Neuron (in vitro differentiated cells): ENCODE measurements around the gene VWA3B.
A peak's percentile ranks its signal among the peaks of the same experiment; 100 is the strongest.
"Not testable (repeated sequence)": the region's sequence is repeated elsewhere in the genome, so short reads cannot be mapped to it uniquely, and the experiment has no call there.

ENCODE experiments used
- H2AFZ ChIP-seq: one replicate; pipeline ENCODE4 v1.6.1; 2013; ENCODE audit warnings: low read depth, mild to moderate bottlenecking, inconsistent platforms, low read length, moderate library complexity
- H3K27me3 ChIP-seq: one replicate; pipeline ENCODE4 v1.6.1; 2013; ENCODE audit warnings: low read length; ENCODE audit not compliant: insufficient read depth
- H3K36me3 ChIP-seq: one replicate; pipeline ENCODE4 v1.6.1; 2013; ENCODE audit warnings: low read length; ENCODE audit not compliant: insufficient read depth
- H3K4me1 ChIP-seq: one replicate; pipeline ENCODE4 v1.6.1; 2013; ENCODE audit warnings: low read length; ENCODE audit not compliant: insufficient read depth
- H3K4me3 ChIP-seq: 2 replicates; pipeline ENCODE4 v1.5.1; 2013; ENCODE audit warnings: mild to moderate bottlenecking, low read length, moderate library complexity
- H3K9me3 ChIP-seq: one replicate; pipeline ENCODE4 v1.6.1; 2013; ENCODE audit warnings: low read length

VWA3B gene, protein sequence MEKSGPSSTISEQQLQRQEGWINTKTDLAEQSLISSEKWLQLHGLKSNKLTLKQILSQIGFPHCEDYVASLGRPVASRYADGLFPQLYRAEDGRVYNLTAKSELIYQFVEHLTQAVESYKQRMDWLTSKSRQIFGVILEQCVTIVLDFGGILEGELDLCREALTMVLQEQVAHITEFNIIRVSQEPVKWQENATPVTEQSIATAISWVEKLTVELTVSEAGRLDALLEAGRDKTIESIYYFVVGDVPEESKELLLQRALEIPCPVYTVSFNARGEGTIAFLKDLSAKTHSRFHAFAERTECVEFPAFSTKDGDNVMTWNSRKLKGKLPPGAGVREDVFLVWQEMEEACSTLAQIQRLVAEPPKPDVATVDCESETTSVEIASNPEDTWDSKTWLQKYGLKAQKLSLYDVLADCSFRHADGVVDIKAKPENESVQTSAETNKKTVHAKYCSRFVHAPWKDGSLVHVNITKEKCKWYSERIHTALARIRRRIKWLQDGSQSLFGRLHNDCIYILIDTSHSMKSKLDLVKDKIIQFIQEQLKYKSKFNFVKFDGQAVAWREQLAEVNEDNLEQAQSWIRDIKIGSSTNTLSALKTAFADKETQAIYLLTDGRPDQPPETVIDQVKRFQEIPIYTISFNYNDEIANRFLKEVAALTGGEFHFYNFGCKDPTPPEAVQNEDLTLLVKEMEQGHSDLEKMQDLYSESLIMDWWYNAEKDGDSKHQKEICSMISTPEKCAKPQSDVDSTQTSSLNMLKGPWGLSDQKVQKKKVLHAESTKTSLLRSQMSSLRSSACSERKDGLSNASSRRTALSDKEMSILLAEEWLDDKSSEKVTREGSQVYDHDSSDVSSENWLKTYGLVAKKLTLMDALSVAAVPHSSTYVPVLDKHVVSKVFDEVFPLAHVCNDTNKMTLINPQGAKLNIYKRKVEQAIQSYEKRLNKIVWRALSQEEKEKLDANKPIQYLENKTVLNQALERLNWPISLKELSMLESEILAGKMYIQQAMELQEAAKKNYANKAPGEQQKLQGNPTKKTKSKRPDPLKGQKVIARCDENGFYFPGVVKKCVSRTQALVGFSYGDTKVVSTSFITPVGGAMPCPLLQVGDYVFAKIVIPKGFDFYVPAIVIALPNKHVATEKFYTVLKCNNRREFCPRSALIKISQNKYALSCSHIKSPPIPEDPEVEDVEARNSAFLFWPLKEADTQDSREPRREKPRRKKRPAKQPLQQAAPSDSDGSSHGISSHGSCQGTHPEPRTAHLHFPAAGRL (N-terminal part only)

DNA sequence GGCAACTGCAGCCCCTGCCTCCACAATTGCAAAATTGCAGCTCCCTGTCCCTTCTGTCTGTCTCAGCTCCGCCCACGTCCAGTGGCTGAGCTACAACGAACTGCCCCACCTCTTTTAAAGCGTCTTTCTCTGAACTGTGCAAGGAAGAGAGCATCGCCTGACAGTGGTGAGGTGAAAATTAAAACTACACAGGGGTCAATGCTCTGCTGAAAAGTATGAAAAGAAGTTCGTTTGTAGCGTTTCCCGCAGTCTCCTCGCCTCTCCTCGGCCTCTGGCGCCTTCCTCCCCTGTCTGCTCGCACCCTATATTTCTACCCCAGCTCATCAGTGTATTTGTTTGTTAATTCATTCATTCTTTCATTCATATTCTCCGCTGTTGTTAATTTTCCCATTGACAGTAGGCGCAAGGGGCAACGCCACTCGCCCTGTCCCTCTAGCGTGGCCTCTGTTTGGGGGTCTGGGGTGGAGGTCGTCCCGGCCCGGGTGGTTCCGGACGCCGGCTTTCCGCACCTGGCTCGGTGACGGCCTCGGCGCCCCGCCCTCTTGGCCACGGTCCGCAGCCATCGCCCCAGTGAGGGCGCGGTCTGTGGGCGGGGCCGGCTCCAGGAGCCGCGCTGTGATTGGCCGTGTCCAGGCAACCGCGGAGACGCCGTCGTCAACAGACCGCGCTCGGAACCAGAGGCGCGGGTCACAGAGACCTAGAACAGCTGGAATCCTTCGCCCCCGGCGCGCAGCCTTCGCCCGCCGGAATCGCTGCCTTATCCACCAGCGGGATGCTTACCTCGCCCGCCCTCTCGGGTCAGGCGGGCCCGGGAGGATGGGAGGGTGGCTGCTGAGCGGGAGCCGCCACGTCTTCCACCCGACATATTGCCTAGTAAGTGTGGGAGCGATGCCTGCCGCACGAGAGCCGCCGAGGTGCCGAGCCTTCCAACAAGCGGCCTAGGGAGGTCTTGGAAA is at the start of gene VWA3B:
Gene VWA3B, plus strand, starts transcription at position 677 of the 956 bp plus-strand sequence. CDS start 5,926 bp downstream, outside the sequence.
- Histone ChIP-seq H3K36me3 (no peaks in the 10 kb centered on the region), H3K4me1 (peaks cover 7% of the 10 kb centered on the region), H3K9me3 (no peaks in the 10 kb centered on the region), H2AFZ (peak within 1 kb of the TSS; percentile 81), H3K4me3 (peak within 1 kb of the TSS; percentile 43), H3K27me3 (peaks cover 33% of the 10 kb centered on the region)

DNA sequence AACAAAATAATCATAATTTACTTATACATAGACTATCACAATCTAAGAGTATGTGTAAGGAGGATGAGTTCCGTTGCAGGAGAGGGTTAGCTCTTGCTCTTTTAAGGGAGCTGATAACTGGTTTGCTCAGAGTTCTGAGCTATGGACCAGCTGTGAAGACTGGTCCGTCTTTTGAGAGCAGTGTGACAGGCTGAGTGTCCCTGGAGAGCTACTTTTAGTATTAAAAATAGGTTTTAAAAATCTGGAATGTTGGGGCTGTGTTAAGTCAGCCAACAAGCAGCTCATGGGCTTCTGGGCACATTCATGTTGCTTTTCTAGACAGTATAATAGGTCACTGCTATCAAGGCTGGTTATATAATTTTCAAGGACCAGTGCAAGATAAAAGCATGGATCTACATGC is 49.8 kb upstream of the VWA3B start:
- Histone ChIP-seq H3K9me3 (no peaks in the 10 kb centered on the region), H3K4me1 (no peaks in the 10 kb centered on the region), H3K36me3 (no peaks in the 10 kb centered on the region), H3K4me3 (no peak overlapping the region), H2AFZ (no peak overlapping the region), H3K27me3 (peaks cover 2% of the 10 kb centered on the region)

DNA sequence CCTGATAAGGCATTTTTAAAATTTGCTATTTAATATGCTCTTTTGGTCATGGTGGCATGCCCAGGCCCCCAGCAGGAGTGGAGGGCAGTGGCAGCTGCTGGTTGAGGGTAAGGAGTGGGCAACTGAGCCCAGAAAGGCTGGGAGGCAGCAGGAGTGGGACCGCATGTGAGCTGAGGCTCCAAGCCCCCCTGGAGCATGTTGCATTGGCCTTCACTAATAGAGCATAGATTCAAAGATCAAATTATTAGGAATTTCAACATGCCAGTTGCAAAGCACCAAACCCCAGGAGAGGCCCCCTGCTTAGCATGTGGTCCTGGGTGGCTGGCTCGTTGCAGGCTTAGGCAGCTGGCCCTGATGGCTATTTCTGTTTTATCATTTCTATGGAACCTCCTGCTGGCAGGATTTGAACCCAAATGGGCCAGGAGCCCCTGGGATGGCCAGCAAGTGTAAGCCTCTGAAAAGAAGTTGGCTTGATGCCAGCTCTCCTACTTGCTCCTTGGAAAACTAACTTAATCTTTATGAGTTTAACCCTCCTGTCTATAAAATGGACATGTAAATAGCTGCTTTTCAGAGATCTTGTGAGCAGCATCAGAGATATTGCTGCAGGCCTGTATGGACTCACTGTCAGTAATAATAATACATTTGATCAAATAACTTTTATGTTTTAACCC is 49.2 kb upstream of the VWA3B start:
- no peaks in the 10 kb centered on the region for H3K36me3 ChIP-seq
- no peaks in the 10 kb centered on the region for H3K9me3 ChIP-seq
- H3K27me3 ChIP-seq, result peaks cover 2% of the 10 kb centered on the region
- H3K4me3 ChIP-seq, result no peak overlapping the region
- H2AFZ ChIP-seq, result no peak overlapping the region
- no peaks in the 10 kb centered on the region for H3K4me1 ChIP-seq

DNA sequence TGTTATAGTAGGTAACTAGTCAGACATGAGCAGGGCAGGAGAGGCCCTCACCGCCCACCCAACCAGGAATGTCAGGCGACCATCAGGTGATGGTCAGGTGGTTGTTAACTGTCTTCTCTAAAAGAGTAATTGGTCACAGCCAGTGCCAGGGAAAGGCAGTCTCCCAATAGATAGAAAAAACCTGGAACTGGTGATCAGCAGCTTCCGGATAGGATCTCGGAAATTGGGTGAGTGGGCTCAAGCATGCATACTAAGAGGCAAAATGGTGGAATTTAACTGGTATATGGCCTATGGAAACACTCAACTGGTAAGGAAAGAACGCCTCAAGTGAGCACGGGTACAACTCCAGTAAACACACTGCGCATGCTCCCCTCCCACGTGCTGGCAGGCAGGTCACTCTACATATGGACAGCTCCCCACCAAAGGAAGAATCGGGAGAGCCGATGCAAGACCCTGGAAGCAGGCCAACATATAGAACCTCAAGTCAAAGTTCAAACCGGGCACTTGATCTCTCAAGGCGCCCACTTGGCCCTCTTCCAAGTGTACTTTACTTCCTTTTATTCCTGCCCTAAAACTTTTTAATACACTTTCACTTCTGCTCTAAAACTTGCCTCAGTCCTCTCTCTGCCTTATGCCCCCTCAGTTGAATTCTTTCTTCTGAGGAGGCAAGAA is 47.7 kb upstream of the VWA3B start:
- Histone ChIP-seq H3K27me3 (peaks cover 2% of the 10 kb centered on the region), H2AFZ (no peak overlapping the region), H3K36me3 (no peaks in the 10 kb centered on the region), H3K4me1 (no peaks in the 10 kb centered on the region), H3K9me3 (no peaks in the 10 kb centered on the region), H3K4me3 (no peak overlapping the region)

DNA sequence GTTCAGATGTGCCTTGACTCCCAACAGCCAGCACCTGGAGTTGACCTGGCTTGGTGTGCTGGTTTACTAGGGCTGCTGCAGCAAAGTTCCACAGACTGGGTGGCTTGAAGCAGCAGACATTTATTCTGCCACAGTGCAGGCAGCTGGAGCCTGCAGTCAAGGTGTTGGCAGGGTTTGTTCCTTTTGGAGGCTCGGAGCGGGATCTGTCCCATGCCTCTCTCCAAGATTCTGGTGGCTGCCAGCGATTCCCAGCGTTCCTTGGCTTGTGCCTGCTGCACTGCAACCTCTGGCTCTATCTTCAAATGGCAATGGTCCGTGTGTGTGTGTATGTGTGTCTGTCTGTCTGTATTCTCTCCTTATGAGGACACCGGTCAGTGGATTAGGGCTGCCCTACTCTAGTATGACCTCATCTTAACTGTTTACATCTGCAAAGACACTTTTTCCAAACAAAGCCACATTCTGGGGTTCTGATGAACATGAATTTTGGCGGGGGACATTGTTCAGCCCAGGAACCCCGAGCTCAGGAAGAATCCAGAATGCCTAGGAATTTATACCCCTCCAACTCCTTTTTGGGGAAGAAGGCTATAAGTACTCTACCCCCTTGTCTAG is 46.5 kb upstream of the VWA3B start:
- H3K27me3 ChIP-seq, result peaks cover 2% of the 10 kb centered on the region
- no peaks in the 10 kb centered on the region for H3K36me3 ChIP-seq
- no peaks in the 10 kb centered on the region for H3K4me1 ChIP-seq
- no peak overlapping the region for H3K4me3 ChIP-seq
- no peaks in the 10 kb centered on the region for H3K9me3 ChIP-seq
- H2AFZ ChIP-seq, result no peak overlapping the region

DNA sequence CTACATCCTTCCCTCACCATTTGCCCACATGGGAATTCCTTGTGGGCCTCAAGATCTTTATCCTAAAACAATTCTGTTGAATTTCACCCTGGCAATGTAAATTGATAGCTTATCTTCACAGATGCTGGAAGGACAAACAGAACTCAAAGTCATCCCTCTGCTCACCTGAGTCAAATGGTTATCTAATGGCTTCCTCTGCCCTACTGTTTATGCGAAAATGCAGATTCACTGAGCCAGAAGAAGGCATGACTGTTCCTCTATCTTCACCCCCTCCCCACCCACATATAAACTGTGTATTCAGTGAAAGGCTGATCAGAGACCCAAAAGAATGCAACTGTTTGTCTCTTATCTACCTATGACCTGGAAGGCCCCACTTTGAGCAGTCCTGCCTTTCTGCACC is 43.9 kb upstream of the VWA3B start:
- Histone ChIP-seq H2AFZ (no peak overlapping the region), H3K27me3 (peaks cover 3% of the 10 kb centered on the region), H3K4me3 (no peak overlapping the region), H3K4me1 (no peaks in the 10 kb centered on the region), H3K9me3 (no peaks in the 10 kb centered on the region), H3K36me3 (no peaks in the 10 kb centered on the region)

DNA sequence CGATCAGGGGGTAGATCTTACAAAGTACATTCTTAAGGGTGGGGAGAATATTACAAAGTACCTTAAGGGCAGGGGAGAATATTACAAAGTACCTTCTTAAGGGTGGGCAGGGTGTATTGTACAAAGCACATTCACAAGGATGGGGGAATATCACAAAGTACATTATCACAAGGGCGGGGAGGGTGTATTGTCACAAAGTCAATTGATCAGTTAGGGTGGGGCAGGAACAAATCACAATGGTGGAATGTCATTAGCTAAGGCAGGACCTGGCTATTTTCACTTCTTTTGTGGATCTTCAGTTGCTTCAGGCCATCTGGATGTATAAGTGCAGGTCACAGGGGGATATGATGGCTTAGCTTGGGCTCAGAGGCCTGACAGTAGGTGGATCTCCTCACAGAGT is 42.2 kb upstream of the VWA3B start:
- not testable (repeated sequence) for H3K4me1 ChIP-seq, H3K36me3 ChIP-seq, H3K27me3 ChIP-seq, H3K4me3 ChIP-seq, H3K9me3 ChIP-seq, H2AFZ ChIP-seq

DNA sequence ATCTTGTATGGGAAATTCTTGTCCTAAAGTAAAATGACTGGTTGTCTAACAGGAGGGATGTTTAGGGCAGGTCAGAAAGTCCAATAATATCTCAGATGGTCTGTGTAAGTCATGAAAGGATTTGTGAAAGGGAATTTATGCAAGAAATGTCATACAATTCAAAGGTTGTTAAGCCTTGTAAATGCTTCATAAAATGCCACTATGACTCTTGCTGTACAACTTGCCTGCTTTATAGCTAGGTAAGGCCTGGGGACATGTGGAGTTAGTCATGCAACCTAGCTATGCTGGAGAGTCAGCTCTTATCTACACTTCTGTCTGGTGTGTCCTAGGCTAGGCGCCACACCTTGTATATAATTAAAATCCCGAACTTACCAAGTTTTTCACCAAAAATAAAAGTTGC is 36.9 kb upstream of the VWA3B start:
- peaks cover 5% of the 10 kb centered on the region for H3K27me3 ChIP-seq
- no peak overlapping the region for H3K4me3 ChIP-seq
- no peaks in the 10 kb centered on the region for H3K4me1 ChIP-seq
- H3K9me3 ChIP-seq, result no peaks in the 10 kb centered on the region
- no peak overlapping the region for H2AFZ ChIP-seq
- no peaks in the 10 kb centered on the region for H3K36me3 ChIP-seq

DNA sequence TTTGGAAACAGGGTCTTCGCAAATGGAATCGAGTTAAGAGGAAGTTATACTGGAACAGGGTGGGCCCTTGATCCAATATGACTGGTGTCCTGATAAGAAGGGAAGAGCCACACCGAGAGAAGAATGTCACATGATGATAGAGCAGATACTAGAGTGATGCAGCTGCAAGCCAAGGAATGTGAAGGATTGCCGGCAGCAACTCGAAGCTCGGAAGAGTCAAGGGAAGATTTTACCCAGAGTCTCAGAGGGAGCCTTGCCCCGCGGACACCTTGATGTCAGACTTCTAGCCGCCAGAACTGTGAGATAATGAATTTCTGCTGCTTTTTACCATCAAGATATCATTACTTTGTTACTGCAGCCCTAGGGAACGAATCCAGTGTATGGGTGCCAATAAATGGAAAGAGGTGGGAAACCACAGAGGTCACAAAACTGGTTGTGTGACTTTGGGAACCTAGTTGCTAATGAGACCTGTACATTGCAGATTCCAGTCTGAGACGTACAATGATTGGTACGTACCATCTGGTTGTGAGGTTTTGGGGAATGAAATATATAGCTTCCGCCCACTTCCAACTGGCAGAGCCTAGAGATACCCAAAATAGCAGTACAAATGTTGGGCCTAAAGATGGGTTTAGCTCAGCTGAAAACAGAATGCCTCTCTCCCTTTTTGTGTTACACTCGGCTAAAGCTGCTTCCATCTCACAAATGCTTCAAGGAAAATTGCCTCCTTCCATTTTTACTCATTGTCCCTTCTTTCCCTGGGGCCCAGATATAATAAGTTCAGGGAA is 28.6 kb upstream of the VWA3B start:
- H3K4me1 ChIP-seq, result peaks cover 5% of the 10 kb centered on the region
- H3K9me3 ChIP-seq, result no peaks in the 10 kb centered on the region
- H3K27me3 ChIP-seq, result no peaks in the 10 kb centered on the region
- H3K4me3 ChIP-seq, result no peak overlapping the region
- H3K36me3 ChIP-seq, result no peaks in the 10 kb centered on the region
- H2AFZ ChIP-seq, result no peak overlapping the region

DNA sequence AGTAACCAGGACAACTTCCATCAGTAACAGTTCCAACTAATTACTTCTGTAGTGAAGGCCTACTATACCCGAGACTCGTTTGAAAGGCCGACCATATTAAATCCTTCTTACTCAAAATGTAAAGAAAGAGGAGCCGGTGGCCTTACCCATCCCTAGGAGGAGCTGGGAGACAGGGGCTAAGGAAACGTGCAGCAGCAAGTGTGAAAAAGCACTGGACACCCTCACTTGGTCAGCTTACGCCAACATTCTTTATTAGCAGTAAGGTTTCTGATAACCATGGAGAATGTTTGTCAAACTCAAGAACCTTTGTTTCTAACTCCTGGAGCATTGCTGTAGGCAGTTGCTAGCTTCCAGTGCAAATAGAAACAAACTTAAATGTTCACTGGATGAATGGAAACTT is 26.7 kb upstream of the VWA3B start:
- Histone ChIP-seq H3K9me3 (no peaks in the 10 kb centered on the region), H3K4me3 (no peak overlapping the region), H3K27me3 (no peaks in the 10 kb centered on the region), H2AFZ (no peak overlapping the region), H3K4me1 (peaks cover 10% of the 10 kb centered on the region), H3K36me3 (no peaks in the 10 kb centered on the region)
